GM19025 (cell line): ENCODE results near the gene NAP1L1.

Experiments used
- ATAC-seq: cut with Tn5 transposase; IDR thresholded peaks from one replicate; pipeline ENCODE4 v1.9.1; 2021; ENCODE audit warnings: mild to moderate bottlenecking, low read depth, moderate library complexity; ENCODE audit not compliant: unreplicated experiment

NAP1L1 gene

DNA sequence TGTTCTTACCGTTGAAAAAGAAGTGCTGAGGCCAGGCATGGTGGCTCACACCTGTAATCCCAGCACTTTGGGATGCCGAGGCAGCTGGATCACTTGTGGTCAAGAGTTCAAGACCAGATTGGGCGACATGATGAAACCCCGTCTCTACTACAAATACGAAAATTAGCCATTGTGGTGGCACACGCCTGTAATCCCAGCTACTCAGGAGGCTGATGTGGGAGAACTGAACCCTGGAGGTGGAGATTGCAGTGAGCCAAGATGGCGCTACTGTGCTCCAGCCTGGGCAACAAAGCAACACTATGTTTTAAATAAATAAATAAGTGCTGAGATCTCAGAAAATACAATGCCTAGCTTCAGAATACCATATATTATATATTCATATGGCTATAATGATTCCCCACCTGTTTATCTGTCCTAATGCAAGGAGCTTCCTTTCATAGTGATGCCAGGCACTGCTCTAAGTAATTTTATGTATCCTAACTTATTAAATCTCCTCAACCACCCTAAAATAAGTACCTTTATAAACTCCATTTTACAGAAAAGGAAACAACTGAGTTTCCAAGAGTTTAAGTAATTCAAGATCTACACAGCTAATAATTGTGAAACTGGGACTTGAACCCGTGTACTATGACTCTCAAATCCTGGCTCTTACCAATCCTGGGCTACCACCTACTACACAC is 60.2 kb downstream of the NAP1L1 start:
- no peak for ATAC-seq

DNA sequence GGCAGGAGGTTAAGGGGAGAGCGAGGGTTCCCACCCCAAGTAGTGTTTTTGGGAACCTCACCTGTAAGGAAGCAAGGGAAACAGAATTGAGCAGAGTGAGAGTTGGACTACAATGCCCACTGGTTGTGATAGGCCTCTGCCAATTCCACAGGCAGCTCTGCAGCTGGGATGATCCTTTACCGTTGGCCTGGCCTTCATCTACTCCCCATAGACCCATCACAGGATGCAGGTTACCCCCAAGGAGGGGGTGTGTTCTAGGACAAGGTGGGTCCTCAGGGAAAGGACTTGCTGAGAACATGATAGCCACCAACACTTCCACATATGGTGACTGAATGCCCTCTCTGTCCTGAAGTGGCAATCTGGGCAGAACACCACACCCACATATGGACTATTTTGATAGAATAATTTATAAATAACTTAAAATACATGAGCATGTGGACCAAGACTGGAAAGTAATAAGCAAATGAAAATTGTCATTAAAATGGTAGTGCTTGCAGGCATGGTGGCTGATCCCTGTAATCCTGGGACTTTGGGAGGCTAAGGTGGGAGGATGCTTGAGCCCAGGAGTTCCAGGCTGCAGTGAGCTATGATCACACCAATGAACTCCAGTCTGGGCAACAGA is 61.3 kb downstream of the NAP1L1 start:
- ATAC-seq = no peak

DNA sequence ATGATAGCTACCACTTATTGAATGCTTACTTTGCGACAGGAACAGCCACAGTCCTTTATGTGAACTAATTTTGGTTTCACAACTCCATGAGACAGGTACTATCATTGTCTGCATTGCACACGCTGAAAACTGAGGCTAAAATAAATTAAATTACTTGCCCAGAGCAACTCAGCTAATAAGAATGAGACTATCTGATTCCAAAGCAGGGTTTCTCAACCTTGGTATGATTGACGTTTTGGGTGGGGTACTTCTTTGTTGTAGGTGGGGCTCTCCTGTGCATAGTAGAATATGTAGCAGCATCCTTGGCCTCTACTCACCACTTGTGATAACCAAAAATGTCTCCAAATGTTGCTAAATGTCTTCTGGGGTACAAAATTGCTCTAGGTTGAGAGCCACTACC is 62.0 kb downstream of the NAP1L1 start:
- no peak for ATAC-seq

DNA sequence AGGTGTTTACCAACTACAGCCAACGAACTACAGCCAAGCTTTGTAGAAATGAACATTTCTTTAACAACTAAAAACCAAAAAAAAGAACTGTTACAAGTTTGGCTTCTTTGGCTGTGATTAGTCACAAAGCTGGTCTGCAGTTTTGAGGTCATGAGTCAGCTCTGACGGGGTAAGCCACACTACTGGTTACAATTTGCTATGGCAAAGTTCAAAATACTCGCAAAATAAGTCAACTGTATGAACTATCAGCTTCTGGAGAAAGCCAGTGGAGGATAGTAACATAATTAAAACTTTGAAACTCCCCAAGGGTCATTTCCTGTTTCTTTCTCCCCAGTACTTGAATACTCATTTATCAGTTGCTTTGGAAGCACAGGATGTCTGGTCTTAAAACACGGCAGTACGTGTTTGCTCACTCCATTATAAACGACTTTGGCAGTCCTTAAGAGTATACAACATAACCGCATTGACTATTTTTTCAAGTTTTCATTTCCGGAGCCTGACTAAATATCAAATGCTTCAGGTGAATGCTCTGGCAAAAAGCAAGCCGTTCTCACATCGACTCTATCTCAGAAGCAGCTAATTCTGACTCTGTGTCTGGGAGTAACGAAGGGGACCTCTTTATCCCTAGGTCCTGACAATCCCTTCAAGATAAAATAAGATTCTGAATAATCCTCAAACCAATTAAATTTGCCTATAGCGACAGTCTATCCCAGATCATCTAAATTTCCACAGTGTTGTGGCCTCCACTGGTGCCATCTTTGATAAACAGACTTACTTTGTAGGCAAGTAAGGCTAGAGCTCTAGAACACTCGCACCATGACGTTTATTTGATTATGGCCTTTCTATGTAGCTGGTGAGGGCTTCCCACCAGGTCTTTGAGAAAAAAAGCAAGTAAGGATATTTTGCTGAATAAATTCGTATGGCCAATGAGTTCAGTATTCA is 63.5 kb downstream of the NAP1L1 start:
- peak; percentile 62 for ATAC-seq

DNA sequence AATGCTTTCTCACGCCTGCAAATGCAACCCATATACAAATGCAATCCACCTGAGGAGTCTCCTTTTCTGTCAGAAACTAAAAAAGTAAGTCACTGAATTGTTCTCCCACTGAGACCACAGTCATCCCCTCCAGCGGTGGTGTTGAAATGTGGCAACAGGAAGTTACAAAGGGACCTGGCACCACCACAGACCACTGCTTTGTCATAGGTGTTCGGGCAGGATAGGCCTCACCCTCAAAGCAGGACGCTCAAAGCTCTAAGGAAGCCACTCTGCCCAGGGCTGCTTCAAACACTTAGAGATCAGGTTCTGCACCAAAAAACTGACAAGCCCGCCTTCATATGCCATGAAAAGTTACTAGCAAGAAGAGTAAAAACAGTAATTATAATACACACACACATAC is 64.2 kb downstream of the NAP1L1 start:
- ATAC-seq = peak; percentile 63

DNA sequence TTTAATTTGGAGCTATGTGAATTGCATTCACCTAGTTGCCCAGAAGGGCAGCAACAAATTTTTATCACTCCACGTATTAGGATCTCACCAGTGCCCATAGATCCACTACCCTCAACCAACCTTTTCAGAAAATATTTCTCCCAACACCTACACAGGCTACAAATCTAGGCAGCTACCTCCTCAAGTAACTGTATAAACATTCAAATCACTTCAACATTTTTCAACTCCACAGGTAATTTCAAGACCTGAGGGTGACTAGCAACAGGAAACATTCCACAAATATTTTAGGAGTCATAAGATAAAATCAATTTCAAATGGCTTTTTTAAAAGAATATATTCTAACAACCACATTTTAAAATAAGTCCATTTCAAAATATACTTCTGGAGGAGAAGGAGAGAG is 65.8 kb downstream of the NAP1L1 start:
- no peak for ATAC-seq

DNA sequence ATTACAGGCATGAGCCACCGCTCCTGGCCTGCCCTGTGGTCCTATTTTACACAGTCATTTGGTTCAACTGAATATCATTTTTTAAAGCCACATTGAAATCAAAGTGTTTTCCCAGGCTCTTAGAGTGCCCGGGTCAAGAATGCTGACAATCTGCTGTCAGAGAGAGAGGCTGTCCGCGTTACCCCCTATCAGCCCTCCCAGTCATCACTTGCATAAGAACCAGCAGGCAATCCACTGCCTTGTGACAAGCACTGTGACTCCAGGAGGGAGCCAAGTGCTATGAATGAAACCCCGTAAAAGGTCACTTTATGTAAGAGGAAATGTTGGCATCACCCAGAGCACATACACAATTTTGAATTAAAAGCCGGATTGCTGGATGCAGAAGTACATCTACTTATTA is 66.4 kb downstream of the NAP1L1 start:
- ATAC-seq = no peak

DNA sequence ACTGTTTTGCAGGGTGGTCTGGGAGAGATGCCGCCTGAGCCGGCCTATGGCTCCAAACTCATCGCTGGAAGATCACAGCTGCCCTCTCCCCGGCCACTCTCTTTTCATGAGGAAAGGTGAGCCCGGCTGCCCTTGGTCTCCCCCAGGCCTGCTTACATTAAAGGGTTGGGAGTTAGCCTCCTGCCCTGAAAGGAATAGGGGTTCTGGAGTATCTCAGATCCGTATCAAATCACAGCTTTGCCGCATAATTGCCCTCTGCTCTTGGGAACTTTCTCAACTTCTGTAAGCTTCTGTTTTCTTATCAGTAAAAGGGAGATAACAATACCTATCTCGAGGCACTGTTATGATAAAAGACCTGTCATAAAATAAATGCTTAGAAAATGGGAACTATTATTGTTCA is 70.5 kb downstream of the NAP1L1 start:
- ATAC-seq = no peak

DNA sequence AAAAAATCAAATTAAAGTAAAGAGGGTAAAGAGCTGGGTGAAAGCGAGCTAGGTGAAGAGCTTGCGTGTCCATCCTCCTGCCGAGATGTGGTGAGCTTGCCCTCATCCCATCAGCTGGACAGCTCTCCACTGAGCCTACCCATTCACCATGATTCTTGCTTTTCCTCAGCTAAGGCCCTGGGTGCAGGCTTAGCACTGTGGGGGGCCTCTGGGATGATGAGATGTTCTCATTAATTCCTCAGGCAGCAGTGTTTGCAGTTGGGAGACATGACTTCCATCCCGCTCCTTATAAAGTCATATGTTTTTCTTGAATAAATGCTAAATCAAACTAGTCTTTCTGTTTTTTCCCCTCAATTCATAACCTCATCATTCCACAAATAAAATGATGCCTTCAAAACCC is 70.9 kb downstream of the NAP1L1 start:
- ATAC-seq = no peak

DNA sequence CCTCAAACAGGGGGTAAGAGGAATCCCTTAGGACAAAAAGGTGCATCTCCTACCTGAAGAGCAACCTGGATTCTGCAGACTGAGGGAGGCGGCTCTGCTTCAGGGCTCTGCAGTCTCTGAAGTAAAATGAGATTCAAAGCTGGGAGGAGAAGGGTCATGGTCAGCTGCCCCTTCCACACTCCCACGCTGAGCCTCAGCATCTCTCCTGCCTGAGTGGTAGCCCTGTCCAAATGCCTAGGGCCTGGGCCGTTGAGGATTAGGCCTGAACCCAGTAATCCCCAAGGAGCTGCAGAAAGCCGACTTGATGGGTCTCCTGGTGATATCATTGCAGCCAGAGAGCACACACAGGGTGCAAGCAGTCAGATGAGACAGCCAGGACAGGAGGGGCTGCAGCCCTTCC is 71.8 kb downstream of the NAP1L1 start:
- no peak for ATAC-seq

DNA sequence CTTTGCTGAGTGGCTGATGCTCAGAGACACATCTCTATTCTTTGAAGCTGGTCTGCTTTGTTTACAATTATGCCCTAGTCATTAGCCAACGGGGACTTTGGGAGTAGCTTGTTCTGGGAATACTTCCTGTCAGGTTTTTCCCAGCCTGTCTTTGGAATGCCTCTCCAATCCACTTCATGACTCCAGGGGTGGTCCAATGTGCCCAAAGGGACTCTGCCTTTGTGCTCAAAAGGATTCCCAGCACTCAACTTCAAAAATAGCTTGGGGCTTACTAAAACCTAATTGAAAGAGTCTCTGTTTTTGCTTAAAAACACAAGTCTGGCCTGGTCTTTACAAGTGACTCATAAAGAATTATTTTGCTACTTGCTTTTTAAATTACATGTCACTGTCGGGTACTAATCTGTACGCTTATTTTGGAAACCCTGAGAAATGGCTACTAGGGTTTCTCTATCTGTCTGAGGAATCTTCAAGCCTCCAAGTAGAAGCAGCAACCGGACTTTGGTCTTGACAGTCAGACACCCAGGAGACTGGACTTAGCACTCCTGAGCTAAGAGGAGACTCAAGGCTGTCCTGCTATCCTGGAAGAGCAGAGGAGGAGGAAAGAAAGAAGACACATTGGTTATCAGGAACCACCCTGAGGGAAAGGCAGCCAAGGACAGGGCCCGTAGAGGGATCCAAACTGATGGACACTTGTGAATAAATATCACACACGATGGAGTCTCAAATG is 73.6 kb downstream of the NAP1L1 start:
- ATAC-seq = no peak

DNA sequence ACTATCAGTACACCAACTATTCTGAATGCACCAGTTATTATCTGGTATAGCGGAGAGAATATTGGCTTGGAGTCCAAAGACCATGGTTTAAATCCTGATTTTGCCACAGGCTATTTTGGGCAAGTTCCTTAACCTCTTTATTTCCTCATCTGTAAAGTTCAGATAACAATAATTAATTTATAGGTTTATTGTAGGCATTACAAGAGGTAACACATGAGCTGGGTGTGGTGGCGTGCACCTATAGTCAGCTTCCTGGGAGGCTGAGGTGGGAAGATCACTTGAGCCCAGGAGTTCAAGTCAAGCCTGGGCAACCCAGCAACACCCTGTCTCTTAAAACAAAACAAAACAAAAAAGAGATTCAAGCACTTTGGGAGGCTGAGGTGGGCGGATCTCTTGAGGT is 76.1 kb downstream of the NAP1L1 start:
- ATAC-seq = no peak

DNA sequence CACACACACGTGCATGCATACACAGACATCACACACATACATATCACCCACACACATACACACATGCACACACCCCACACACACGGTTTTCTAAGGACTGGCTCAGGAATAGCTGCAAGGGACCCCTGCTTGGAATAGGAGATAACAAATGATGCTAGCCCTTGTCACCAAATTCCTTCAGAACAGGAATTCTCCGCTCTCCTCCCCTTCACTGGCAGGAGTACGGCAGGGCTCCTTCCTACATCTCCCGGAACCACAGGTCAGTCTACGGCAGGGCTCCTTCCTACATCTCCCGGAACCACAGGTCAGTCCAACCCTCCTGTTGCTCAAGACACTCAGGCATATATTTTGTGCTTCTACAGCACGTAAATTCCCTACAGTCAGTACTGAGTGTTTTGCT is 76.8 kb downstream of the NAP1L1 start:
- no peak for ATAC-seq

DNA sequence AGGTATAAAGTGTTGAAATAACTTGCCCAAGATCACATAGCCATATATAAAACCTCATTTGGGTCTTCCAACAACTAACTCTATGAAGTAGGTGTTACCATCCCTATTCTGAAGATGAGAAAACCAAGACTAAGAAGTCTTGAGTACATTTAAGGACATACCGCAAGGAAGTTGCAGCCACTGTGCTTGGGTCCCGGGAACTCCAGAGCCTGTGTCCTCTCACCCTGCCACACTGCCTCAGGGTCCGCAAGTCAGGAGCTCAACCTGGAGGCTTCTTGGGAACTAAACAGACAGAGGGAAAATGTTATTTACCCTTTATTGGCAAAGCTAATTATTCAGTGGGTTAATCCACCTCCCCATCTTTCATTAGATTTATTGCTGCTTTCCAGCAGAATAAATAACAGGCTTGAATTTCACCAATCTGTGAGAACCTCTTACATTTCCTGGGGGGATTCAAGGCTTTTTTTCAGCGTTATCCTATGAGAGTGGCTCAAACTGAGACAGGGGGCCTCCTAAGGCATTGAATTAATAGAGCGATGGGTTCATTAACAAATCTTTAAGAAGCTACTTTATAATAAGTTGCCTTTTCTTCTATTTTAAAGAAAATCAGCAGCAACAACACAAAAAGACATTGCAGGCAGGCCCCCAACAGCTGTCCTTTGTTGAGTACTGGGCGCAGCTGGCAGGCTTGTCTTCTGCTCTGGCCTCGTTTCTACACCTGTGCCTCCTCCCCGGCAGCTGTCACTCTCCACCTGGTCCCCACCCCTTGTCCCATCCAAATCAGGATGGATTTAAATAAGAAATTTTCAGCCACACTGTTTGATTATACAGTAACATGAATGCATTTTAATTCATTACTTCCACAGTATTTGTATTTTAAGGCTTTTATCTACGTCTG is 78.2 kb downstream of the NAP1L1 start:
- ATAC-seq = no peak

DNA sequence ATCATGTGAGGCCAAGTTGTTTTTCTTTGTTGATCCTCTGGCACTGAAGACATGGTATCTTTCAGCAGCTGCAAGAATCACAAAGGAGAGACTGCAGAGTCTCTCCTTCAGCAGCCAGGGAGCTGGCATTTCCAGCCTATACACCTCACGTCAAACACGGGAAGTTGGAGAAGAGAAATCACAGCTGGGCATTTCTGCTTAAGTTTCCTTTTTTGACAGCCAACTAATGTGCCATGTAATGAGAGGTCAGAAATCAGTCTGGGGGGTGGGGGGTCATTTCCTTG is 81.2 kb downstream of the NAP1L1 start:
- no peak for ATAC-seq

DNA sequence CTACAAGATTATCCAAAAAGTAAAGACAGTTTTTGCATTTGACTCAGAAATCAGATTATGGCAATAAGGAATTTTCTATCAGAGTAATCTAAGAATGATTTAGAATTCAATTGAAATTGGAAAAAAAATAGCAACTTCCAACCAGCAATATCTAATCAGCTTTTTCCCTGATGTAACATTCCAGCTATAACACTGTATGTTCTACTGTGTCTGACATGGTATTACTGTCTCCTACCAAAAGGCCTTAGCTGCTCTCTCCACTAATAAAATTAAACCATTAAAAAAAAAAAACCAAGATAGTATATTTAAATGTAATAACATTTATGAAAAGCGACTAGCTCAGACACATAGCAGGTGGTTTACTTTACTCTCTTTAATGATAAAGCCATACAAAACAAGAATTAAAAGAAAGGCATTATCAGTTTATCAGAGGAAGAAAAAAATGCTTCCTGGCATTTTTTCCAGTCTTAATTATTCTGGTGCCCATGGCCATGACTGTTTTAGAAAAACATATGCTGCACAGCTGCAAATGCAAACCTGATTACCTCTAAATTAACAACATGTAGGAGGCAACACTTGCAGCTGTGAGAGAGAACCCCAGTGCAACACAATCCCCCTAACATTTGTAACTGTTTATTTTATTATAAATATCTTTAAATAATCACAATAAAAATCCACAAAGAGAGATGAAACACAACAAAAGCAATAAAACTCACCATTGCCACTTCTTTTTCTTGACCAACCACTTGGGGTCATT is 81.7 kb downstream of the NAP1L1 start:
- ATAC-seq = no peak

DNA sequence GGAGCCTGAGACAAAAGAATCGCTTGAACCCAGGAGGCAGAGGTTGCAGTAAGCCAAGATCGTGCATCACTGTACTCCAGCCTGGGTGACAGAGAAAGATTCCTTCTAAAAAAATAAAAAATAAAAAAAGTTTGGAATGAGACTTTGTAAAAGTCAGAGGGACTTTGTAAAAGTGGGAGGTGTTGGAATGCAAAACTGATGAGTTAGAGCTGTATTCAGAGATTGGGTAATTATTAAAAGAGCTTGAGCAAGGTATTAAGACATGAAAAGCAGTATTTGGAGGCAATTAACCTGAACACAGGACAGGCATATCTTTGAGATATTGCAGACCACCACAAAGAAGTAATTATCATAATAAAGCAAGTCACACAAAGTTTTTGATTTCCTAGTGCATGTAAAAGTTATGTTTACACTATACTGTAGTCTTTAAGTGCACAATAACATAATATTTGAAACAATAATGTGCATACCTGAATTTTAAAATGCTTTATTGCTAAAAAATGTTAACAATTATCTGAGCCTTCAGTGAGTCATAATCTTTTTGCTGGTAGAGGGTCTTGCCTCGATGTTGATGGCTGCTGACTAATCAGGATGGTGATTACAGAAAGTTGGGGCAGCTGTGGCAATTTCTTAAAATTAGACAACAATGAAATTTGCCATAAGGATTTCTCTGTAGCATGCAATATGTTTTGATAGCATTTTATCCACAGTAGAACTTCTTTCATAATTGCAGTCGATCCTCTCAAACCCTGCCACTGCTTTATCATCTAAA is 86.0 kb downstream of the NAP1L1 start:
- no peak for ATAC-seq

DNA sequence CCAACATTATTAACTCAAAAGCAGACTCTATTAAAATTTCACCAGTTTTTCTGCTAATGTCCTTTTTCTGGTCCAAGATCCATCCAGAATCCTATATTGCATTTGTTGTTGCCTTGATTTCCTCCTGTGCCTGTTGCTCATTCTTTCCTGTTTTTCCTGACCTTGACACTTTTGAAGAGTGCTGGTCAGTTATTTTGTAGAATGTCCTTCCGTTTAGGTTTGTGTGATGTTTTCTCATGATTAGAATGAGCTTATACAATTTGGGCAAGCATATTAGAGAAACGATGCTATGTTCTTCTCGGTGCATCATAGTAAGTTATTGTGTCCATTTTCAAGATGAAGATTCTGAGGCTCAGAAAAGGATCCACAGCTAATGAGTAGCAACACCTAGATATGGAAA is 86.8 kb downstream of the NAP1L1 start:
- no peak for ATAC-seq
